Urinary bladder (tissue), 4 donors: ENCODE results near the gene B4GALNT4. TPM values are rescaled to one million over a fixed set of nuclear protein-coding genes. Genes with fewer than 3 reads are reported as not detected.
"Not testable (repeated sequence)": the region's sequence is repeated elsewhere in the genome, so short reads cannot be mapped to it uniquely, and the experiment has no call there.

Experiments used
- DNase-seq: peaks from one replicate; pipeline ENCODE4 v3.0.0-alpha.2; 2015; ENCODE audit errors: extremely low spot score
- H3K27ac ChIP-seq: one replicate; pipeline ENCODE4 v1.5.1; 2013; ENCODE audit warnings: low read depth, mild to moderate bottlenecking, moderate library complexity
- H3K36me3 ChIP-seq: one replicate; pipeline ENCODE4 v1.6.1; 2013; ENCODE audit warnings: mild to moderate bottlenecking, moderate library complexity; ENCODE audit not compliant: insufficient read depth
- H3K4me1 ChIP-seq: one replicate; pipeline ENCODE4 v1.6.1; 2013; ENCODE audit warnings: mild to moderate bottlenecking, moderate library complexity; ENCODE audit not compliant: insufficient read depth
- H3K4me3 ChIP-seq: one replicate; pipeline ENCODE4 v1.5.1; 2013; ENCODE audit warnings: low read depth, low read length
- WGBS: extraction: QIAGEN DNeasy Blood & Tissue Kit; methylation state at CpG from one replicate; pipeline ENCODE4 v1.1.7; 2013; 5-methylcytosine and 5-hydroxymethylcytosine counted together
- polyA plus RNA-seq: library from polyadenylated mRNA; stranded (reverse); fragments of 200-250 nt; gene quantifications from one replicate; pipeline ENCODE4 v1.2.3, GENCODE V29; 2013
- total RNA-seq: library from RNA; depleted of rRNA; stranded (reverse); fragments of >200 nt; gene quantifications from one replicate; pipeline ENCODE4 v1.2.3, GENCODE V29; 2014
- donor health status: healthy with polysubstance abuse.
- donor health status: healthy.

B4GALNT4 gene
- total and polyA plus RNA-seq, 2 donors, result 5.1 to 13.4 TPM

DNA sequence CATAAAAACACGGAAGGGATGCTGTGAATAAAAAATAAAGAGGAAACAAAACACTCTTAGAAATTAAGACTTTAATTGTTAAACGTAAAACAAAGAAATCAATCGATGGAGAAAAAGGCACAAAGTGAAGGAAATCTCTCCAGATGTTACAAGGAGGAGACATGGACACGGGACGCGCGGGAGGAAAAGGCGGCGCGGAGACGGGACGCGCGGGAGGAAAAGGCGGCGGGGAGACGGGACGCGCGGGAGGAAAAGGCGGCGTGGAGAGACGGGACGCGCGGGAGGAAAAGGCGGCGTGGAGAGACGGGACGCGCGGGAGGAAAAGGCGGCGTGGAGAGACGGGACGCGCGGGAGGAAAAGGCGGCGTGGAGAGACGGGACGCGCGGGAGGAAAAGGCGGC lies 55.5 kb downstream of the B4GALNT4 start:
- not testable (repeated sequence) for DNase-seq, H3K4me1 ChIP-seq, H3K27ac ChIP-seq, H3K36me3 ChIP-seq, H3K4me3 ChIP-seq
- WGBS, result 47% methylated on average over 29 of the region's 45 CpGs

DNA sequence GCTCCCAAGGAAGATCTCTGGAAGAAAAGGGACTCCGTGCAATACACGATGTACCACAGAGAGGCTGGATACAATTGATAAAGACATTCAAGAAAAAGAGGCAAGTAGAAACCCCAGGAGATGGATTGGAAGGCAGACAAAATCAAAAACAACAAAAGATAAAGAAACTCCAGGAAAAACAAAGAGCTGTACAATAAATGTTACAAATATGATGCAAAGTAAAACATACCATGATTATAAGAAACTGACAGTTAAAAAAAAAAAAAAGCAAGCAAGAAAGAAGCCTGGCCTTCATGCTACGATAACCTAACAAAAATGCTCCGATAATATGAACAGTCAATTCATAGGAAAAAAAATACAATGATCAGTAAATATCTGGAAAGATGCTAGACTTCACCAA lies 56.0 kb downstream of the B4GALNT4 start:
- 70% methylated on average over 4 of the region's 4 CpGs for WGBS
- no peaks in the 10 kb centered on the region for H3K4me1 ChIP-seq
- no peak overlapping the region for H3K27ac ChIP-seq
- H3K4me3 ChIP-seq, result no peak overlapping the region
- no peak for DNase-seq
- H3K36me3 ChIP-seq, result no peaks in the 10 kb centered on the region

DNA sequence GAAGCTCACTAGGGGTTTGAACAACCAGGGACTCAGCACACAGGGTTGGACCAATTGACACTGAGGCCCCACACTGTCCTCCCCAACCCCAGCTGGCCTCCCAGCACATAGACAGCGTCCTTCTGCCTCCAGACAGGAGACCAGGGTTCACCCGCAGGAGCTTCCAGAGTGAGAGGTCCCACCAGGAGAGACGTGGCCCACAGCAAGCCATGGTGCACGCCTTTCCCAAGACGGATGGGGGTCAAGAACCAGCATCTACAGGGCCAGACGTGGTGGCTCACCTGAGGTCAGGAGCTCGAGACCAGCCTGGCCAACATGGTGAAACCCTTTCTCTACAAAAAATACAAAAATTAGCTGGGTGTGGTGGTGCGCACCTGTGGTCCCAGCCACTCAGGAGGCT lies 57.6 kb downstream of the B4GALNT4 start:
- Histone ChIP-seq H3K4me3 (no peak overlapping the region), H3K36me3 (no peaks in the 10 kb centered on the region), H3K4me1 (no peaks in the 10 kb centered on the region), H3K27ac (no peak overlapping the region)
- WGBS, result 88% methylated on average over 8 of the region's 8 CpGs
- no peak for DNase-seq

DNA sequence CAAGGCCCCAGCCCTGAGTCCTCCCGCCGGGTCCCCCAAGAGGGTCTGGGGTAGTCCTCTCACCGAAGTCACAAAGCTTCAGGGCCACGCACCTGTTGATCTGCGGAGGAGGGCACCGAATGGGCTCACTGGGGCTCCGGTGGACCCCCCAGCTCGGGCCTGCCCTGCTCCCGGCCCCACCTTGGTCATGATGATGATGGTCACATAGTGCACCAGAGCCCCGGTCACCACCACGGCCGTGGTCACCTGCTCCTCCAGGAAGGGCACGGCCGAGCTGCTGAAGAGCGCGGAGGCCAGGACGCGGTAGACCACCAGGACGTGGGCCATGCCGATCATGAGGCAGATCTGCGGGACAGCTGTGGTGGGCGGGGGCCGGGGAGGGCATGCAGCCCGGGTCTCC lies 59.0 kb downstream of the B4GALNT4 start:
- no peak for DNase-seq
- Histone ChIP-seq H3K4me1 (no peaks in the 10 kb centered on the region), H3K27ac (no peak overlapping the region), H3K4me3 (no peak overlapping the region), H3K36me3 (no peaks in the 10 kb centered on the region)
- 93% methylated on average over 24 of the region's 24 CpGs for WGBS

DNA sequence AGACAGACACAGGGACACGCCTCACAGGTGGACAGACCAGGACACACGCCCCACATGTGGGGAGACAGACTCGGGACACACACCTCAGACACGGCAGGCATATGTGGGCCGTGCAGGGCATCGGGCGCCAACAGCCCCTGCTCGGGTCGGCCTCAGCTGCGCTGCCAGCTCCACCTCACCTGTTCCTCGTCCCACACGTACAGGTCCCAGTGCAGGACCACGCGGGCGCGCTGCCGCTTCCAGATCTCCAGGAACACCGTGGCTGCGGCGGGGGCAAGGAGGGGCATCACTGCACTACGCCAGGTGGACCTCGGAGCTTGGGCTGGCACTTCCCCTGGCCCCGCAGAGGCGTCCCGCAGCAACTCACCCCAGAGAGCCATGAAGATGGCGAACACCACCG lies 60.1 kb downstream of the B4GALNT4 start:
- WGBS, result 88% methylated on average over 27 of the region's 27 CpGs
- Histone ChIP-seq H3K36me3 (no peaks in the 10 kb centered on the region), H3K4me1 (no peaks in the 10 kb centered on the region), H3K27ac (no peak overlapping the region), H3K4me3 (no peak overlapping the region)
- no peak for DNase-seq

DNA sequence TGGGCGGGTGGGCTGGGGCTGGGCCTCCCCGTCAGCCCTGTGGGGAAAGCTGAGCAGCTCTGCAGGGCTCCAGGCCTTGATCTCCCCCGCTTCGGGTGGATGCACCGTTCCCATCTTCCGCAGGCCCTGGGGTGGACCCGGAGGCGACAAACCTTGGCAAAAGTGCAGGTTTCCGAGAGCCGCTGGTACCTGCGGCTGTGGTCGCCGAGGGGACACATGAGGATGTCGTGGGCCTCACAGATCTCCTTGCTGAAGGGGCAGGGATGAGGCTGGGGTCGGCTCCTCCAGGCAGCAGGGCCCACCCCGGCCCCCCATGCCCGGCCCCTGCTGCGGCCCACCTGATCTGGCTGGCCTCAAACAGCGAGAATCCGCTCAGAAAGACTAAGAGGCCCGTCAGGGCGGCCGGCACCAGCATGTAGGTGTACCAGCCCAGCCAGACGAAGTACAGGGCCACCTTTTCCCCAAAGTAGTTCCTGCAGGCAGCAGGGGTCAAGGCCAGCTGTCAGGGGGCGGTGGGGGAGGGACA lies 60.7 kb downstream of the B4GALNT4 start:
- no peaks in the 10 kb centered on the region for H3K36me3 ChIP-seq
- 42% methylated on average over 25 of the region's 25 CpGs for WGBS
- no peak for DNase-seq

More for the DNA sequence above, 60.7 kb downstream of the B4GALNT4 start:
- H3K4me1 ChIP-seq, result no peaks in the 10 kb centered on the region
- H3K27ac ChIP-seq, result no peak overlapping the region
- H3K4me3 ChIP-seq, result no peak overlapping the region

Other genes starting within 250 kb of the B4GALNT4 start
- gene SCGB1C1, start 176.4 kb upstream of the B4GALNT4 start, total RNA-seq, result not detected
- gene SCGB1C1, start 176.4 kb upstream of the B4GALNT4 start, polyA plus RNA-seq, result not detected
- gene BET1L, start 162.1 kb upstream of the B4GALNT4 start, total RNA-seq, result 17.7 TPM
- gene BET1L, start 162.1 kb upstream of the B4GALNT4 start, polyA plus RNA-seq, result 49.8 TPM
- gene RIC8A, start 161.8 kb upstream of the B4GALNT4 start, total RNA-seq, result 60.2 TPM
- gene RIC8A, start 161.8 kb upstream of the B4GALNT4 start, polyA plus RNA-seq, result 90.8 TPM
- 7.3 TPM for gene SIRT3, start 133.2 kb upstream of the B4GALNT4 start, total RNA-seq
- gene SIRT3, start 133.2 kb upstream of the B4GALNT4 start, polyA plus RNA-seq, result 21.7 TPM
- 58.5 TPM for gene PSMD13, start 132.5 kb upstream of the B4GALNT4 start, total RNA-seq
- gene PSMD13, start 132.5 kb upstream of the B4GALNT4 start, polyA plus RNA-seq, result 102 TPM
- gene NLRP6, start 91.1 kb upstream of the B4GALNT4 start, total RNA-seq, result not detected
- gene NLRP6, start 91.1 kb upstream of the B4GALNT4 start, polyA plus RNA-seq, result 0.67 TPM
- 9.5 TPM for gene PGGHG, start 80.4 kb upstream of the B4GALNT4 start, total RNA-seq
- 36.3 TPM for gene PGGHG, start 80.4 kb upstream of the B4GALNT4 start, polyA plus RNA-seq
- not detected for gene IFITM5, start 70.0 kb upstream of the B4GALNT4 start, total RNA-seq
- gene IFITM5, start 70.0 kb upstream of the B4GALNT4 start, polyA plus RNA-seq, result not detected
- 14.8 TPM for gene IFITM2, start 61.7 kb upstream of the B4GALNT4 start, total RNA-seq
- gene IFITM2, start 61.7 kb upstream of the B4GALNT4 start, polyA plus RNA-seq, result 765 TPM
- 20.9 TPM for gene IFITM1, start 55.5 kb upstream of the B4GALNT4 start, total RNA-seq
- gene IFITM1, start 55.5 kb upstream of the B4GALNT4 start, polyA plus RNA-seq, result 599 TPM
- 43.2 TPM for gene IFITM3, start 48.6 kb upstream of the B4GALNT4 start, total RNA-seq
- 2,675 TPM for gene IFITM3, start 48.6 kb upstream of the B4GALNT4 start, polyA plus RNA-seq
- gene PKP3, start 24.7 kb downstream of the B4GALNT4 start, total RNA-seq, result 5.2 TPM
- gene PKP3, start 24.7 kb downstream of the B4GALNT4 start, polyA plus RNA-seq, result 8.4 TPM
- gene SIGIRR, start 45.5 kb downstream of the B4GALNT4 start, total RNA-seq, result 11.8 TPM
- gene SIGIRR, start 45.5 kb downstream of the B4GALNT4 start, polyA plus RNA-seq, result 61.2 TPM
- 1.3 TPM for gene ANO9, start 72.5 kb downstream of the B4GALNT4 start, total RNA-seq
- gene ANO9, start 72.5 kb downstream of the B4GALNT4 start, polyA plus RNA-seq, result 5.1 TPM
- 13.5 TPM for gene PTDSS2, start 80.8 kb downstream of the B4GALNT4 start, total RNA-seq
- 27.0 TPM for gene PTDSS2, start 80.8 kb downstream of the B4GALNT4 start, polyA plus RNA-seq
- gene RNH1, start 137.7 kb downstream of the B4GALNT4 start, total RNA-seq, result 71.5 TPM
- gene RNH1, start 137.7 kb downstream of the B4GALNT4 start, polyA plus RNA-seq, result 271 TPM
- gene HRAS, start 166.1 kb downstream of the B4GALNT4 start, total RNA-seq, result 8.7 TPM
- gene HRAS, start 166.1 kb downstream of the B4GALNT4 start, polyA plus RNA-seq, result 79.0 TPM
- 0.90 TPM for gene LRRC56, start 168.0 kb downstream of the B4GALNT4 start, total RNA-seq
- 0.96 TPM for gene LRRC56, start 168.0 kb downstream of the B4GALNT4 start, polyA plus RNA-seq
- 0.37 TPM for gene LMNTD2, start 191.2 kb downstream of the B4GALNT4 start, total RNA-seq
- gene LMNTD2, start 191.2 kb downstream of the B4GALNT4 start, polyA plus RNA-seq, result 1.2 TPM
- gene RASSF7, start 191.5 kb downstream of the B4GALNT4 start, total RNA-seq, result 3.3 TPM
- gene RASSF7, start 191.5 kb downstream of the B4GALNT4 start, polyA plus RNA-seq, result 13.8 TPM
- 16.5 TPM for gene PHRF1, start 207.0 kb downstream of the B4GALNT4 start, total RNA-seq
- 21.1 TPM for gene PHRF1, start 207.0 kb downstream of the B4GALNT4 start, polyA plus RNA-seq
- gene IRF7, start 246.5 kb downstream of the B4GALNT4 start, total RNA-seq, result 9.8 TPM
- gene IRF7, start 246.5 kb downstream of the B4GALNT4 start, polyA plus RNA-seq, result 23.2 TPM